Erythroblast (primary cell): ENCODE measurements around the gene ZNF660.

ENCODE experiments used
- GATA1 ChIP-seq: IDR thresholded peaks from 2 replicates; pipeline ENCODE4 v1.6.1; 2011; ENCODE audit warnings: low read depth, mild to moderate bottlenecking, control low read depth, low read length, moderate library complexity
- POLR2A ChIP-seq: IDR thresholded peaks from 2 replicates; pipeline ENCODE4 v1.6.1; 2011; ENCODE audit warnings: mild to moderate bottlenecking, low read length

- no peak for TF ChIP-seq POLR2A
- TF ChIP-seq GATA1: no peak
These were observed 29.0 kb upstream of the ZNF660 start for GRCh38 chr3:44555723-44556122.
